MM.1S (cell line): Measurements from ENCODE around the gene GUCY1B1.

Source experiments
- EZH2phosphoT487 ChIP-seq: fragments of 300-600 bp; sonication (generic); IDR thresholded peaks from 2 replicates; pipeline ENCODE4 v1.6.1; 2018; ENCODE audit warnings: antibody characterized with exemption, low read length
- TF ChIP-seq, protein P1 (sequence below): fragments of 300-600 bp; sonication (generic); IDR thresholded peaks from 2 replicates; pipeline ENCODE4 v1.5.1; 2016; ENCODE audit warnings: antibody characterized with exemption, low read length, mixed read lengths

DNA sequence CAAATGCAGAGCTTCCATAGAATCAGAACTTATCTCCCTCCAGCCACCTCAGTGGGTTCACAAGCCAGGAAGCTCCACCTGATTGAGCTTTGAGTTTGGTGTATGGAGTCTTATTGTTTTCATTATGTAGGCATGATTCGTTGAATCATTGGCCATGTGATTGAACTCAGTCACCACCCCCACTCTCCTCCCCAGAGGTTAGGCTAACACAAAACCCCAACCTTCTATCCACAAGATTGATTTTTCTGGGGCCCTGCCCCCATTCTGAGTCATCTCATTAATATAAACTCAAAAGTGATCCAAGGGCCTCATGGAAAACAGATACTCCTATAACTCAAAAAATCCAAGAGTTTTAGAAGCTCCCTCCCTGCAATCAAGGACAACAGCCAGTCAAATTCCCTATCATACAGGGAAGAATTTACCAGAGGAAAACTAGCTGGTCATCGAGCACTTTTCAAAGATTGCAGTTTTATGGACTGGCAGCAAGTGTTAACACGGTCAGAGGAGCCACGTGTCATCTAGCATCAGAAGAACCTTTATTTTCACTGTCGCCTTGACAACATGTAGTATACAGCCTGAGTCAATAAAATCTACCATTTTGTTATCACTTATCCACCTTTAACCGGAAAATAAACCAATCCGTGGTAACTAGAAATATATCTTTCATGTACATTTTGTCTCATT, 35.9 kb upstream of the GUCY1B1 start:
- TF ChIP-seq EZH2phosphoT487 = no peak
- TF ChIP-seq, protein P1, sequence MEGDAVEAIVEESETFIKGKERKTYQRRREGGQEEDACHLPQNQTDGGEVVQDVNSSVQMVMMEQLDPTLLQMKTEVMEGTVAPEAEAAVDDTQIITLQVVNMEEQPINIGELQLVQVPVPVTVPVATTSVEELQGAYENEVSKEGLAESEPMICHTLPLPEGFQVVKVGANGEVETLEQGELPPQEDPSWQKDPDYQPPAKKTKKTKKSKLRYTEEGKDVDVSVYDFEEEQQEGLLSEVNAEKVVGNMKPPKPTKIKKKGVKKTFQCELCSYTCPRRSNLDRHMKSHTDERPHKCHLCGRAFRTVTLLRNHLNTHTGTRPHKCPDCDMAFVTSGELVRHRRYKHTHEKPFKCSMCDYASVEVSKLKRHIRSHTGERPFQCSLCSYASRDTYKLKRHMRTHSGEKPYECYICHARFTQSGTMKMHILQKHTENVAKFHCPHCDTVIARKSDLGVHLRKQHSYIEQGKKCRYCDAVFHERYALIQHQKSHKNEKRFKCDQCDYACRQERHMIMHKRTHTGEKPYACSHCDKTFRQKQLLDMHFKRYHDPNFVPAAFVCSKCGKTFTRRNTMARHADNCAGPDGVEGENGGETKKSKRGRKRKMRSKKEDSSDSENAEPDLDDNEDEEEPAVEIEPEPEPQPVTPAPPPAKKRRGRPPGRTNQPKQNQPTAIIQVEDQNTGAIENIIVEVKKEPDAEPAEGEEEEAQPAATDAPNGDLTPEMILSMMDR = no peak
